Measurements from ENCODE around the gene CLEC4D.
"Not testable (repeated sequence)": the region's sequence is repeated elsewhere in the genome, so short reads cannot be mapped to it uniquely, and the experiment has no call there.

CLEC4D gene

DNA sequence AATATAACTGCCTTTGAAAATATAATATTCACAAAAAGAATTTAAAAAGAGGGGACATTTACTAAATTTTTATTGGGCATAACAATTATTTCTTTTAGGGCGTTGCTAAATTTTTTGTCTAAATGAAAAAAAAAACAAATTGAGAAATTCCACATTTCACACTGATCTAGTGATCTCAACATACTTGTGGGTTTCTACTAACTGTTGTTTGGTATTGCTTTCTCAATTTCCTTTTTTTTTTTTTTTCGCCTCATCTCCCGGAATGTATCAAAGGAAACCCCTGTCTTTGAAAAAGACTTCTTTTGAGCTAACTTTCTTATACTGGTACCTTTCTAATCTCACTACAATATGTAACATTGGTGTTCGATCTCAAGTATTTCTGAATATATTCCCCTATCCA is at the start of gene CLEC4D:
Gene CLEC4D (plus strand): TSS at position 248 of the 400 bp plus-strand sequence. CDS start 230 bp downstream, outside the sequence.
- DNase-seq (ENCODE audit: low read depth): no peak

GRCh38 chr12:8465301-8465996 is 47.9 kb upstream of the CLEC4D start:
- DNase-seq (ENCODE audit: low read depth): no peak

DNA sequence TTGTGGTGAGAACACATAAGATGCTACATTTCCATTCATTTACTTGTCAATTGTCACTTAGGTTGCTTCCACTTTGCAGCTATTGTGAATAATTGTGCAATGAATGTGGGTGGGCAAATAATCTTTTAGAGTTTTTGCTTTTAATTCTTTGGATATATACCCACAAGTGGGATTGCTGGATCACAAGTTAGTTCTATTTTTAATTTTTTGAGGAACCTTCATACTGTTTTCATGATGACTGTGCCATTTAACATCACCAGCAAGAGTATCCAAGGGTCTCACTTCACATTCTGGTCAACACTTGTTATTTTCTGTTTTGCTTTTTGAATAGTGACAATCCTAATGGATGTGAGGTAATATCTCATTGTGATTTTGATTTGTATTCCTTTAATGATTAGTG is 47.1 kb upstream of the CLEC4D start:
- DNase-seq (ENCODE audit: low read depth): no peak

DNA sequence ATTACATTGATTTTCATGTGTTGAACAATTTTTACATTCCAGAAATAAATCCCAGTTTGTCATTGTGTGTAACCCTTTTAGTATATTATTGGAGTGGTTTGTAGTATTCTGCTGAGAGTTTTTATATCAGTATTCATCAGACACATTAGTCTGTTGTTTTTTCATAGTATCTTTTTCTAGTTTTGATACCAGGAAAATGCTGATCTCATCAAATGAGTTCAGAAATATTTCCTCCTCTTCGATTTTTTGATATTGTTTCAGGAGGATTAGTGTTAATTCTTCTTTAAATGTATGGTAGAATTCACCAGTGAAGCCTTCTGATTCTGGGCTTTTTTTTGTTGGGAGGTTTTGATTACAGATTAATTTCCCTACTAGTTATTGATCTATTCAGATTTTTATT is 42.2 kb upstream of the CLEC4D start:
- DNase-seq (ENCODE audit: low read depth): no peak

DNA sequence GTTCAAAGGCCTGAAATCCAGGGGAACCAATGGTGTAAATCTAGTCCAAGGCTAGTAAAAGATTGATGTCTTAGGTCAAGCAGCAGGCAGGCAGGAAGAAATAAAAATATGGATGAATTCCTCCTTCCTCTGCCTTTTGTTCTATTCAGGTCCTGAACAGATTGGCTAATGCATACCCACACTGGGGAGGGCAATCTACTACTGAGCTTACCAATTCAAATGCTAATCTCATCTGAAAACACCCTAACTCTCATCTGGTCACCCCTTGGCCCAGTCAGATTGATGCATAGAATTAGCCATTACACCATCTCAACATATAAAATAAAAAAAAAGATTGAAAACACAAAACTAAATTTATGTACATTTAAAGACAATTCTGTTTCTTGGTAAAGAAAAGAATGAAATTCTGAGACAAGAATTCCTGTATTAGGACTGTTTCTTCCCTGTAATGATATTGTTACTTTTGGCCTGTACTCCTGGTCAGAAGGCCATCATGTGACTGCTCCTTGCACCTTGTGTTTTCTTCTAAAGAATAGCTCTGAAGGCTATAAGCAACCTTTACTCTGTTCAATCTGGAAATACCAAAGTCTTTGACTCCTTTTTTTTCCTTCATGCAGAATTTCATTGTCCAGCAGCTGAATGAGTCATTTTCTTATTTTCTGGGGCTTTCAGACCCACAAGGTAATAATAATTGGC is 37.6 kb upstream of the CLEC4D start:
- DNase-seq (ENCODE audit: low read depth): no peak

DNA sequence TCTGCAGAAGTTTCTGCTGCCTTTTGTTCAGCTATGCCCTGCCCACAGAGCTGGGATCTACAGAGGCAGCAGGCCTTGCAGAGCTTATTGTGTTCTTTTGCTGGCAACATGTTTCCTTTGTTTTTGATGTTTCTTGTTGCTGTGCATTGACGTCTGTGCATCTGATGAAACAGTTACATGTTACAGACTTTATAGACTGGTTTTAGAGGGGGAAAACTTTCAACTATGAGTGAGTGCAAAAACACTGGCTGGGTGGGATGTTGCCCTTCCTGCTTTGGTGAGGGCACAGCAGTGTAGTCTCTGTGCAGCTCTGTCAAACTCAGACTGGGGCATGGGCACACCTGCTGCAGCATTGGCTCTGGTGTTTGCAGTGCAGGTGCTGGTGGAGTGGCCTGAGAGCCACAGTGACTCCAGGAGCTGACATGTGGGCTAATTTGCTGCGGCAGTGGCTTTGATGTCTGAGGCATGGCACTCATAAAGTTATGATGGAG is 30.7 kb upstream of the CLEC4D start:
- DNase-seq (ENCODE audit: low read depth): no peak

DNA sequence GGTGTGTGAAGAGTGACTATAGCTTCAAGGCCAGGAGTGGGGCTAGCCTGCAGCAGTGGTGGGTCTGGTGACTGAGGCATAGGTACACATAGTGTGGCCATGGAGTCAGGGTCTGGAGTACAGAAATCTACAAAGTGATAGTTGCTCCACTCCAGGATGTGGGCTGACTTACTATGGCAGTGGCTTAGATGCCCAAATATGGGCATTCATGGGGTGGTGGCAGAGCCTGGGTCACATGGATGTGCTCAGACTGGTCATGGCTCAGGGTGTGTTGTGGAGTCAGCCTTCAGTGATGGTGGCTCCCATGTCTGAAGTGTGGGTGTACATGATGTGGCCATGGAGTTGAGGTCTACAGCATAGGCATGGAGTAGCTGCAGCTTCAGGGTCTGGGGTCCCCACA is 30.2 kb upstream of the CLEC4D start:
- no peak for DNase-seq (ENCODE audit: low read depth)

DNA sequence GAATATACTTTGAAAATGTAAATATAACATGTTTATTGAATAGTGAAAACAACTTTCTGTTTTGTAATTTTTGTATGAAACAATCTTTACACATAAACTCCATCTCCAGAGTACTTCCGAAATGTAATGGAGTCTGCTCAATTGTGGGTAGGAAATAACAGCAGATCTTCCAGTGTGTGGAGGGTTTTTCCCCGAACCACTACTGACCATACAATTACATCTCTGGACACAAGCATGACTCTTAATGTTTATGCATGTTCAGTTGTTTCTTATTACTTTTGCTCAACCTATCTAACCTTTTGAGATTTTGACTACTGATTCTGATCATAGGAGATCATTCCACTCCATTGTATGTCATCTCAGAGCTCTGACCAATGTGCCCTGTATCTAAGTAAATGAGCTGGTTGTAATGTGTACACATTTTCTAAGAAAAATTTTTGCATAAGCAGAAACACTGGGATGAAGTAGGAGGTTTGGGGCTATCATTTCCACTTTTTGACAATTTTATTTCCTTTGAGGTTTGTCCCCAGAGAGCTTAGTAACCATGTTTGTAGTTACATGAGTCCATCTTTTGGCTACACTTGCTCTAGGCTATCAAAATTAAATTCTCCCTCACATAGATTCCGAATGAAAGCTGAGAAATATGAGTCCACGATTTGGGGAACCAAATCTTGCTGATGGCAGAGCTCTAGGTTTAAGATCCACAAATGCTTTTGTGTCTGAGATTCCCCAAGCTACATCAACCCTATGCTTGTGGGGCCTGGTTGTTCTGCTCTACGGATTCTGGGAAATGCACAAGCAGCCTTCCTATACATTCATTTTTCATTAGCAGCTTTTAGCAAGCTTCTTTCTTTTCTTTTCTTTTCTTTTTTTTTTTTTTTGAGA is 21.4 kb upstream of the CLEC4D start:
- DNase-seq (ENCODE audit: low read depth): no peak

DNA sequence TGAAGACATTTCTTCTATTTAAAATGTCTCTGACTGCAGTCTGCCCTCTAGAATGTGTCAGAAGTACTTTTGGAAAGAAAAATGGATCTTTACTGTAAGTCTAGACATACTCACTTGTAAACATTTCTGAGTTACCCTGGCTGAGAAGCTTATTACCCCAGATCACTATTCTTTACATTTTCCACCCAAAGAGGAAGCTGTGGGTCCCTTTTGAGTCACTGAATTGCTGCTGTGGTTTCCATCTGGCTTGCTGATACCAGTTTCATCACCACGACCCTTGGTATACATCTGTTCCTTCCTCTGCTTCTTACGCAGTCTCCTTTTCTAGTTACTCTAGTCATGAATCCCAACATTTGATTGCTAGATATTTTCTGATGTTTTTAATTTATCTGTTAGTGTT is 20.2 kb upstream of the CLEC4D start:
- DNase-seq (ENCODE audit: low read depth): no peak

DNA sequence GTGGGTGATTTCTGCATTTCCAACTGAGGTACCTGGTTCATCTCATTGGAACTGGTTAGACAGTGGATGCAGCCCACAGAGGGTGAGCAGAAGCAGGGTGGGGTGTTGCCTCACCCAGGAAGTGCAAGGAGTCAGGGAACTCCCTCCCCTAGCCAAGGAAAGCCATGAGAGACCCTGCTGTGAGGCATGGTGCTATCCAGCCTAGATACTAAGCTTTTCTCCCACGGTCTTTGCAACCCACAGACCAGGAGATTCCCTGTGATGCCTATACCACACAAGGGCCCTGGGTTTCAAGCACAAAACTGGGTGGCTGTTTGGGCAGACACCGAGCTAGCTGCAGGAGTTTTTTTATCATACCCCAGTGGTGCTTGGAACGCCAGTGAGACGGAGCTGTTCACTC is 17.6 kb upstream of the CLEC4D start:
- not testable (repeated sequence) for DNase-seq (ENCODE audit: low read depth)

- not testable (repeated sequence) for DNase-seq (ENCODE audit: low read depth)
These were observed 17.2 kb upstream of the CLEC4D start for GRCh38 chr12:8496074-8496473.

- DNase-seq (ENCODE audit: low read depth): no peak
These were observed 13.7 kb upstream of the CLEC4D start for GRCh38 chr12:8499616-8500015.

- no peak for DNase-seq (ENCODE audit: low read depth)
These were observed 11.6 kb upstream of the CLEC4D start for GRCh38 chr12:8501720-8502119.

DNA sequence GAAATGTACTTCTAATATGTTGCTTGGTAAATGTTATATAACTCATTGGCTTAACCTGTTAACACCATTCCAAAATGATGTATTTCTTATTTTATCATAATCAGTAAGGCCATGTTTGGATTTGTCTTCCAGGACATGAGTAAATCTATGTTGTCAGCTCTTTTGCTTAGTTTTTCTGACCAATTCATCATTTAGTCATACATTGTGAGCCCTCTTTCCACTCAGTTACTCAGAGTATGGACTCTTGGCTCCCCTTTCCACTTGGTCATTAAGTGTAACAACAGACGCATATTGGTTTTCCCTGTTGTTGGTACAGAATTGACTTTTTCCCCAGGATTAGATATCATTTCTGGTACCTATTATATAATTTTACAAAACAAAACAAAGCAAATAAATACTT is 9.0 kb upstream of the CLEC4D start:
- no peak for DNase-seq (ENCODE audit: low read depth)

- DNase-seq (ENCODE audit: low read depth): no peak
These were observed 5.7 kb upstream of the CLEC4D start for GRCh38 chr12:8507596-8507995.

DNA sequence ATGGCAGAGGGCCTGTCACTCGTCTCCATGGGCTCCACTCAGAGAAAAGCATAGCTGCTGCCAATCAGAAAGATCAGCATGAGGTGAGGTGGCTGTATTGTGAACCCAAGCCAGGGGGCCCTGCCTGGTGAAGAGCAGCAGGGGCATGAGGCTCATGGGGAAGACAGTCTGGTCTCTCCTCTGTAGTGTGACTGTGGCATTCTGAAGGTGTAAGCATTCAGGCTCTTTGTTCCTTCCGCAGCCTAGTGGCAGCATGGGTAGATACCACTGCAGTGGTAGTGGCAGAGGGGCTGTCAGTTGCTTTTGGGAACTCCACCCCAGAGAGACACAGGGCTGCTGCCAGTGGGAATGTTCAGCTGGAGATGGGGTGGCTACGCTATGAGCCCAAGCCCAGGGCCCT is 5.1 kb upstream of the CLEC4D start:
- DNase-seq (ENCODE audit: low read depth): no peak

- DNase-seq (ENCODE audit: low read depth): no peak
These were observed 4.1 kb upstream of the CLEC4D start for GRCh38 chr12:8508910-8509841.

DNA sequence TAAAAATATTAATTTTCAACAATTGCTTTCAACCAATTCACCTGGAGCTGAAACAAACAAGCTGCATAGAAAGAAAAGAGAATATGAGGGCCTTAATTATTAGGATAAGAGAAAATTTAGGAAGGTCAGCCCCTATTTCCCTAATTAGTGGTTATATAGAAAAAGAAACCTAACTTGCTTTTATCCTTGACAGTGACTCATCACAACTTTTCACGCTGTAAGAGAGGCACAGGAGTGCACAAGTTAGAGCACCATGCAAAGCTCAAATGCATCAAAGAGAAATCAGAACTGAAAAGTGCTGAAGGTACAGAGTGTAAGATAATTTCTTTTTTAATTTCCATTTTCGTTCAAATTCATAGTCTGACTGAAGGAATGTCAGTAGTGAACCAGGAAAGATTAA is 4.7 kb downstream of the CLEC4D start:
- DNase-seq (ENCODE audit: low read depth): no peak

GRCh38 chr12:8519171-8519570 is 5.9 kb downstream of the CLEC4D start:
- DNase-seq (ENCODE audit: low read depth): no peak

- DNase-seq (ENCODE audit: low read depth): no peak
These were observed 14.2 kb downstream of the CLEC4D start for GRCh38 chr12:8527250-8528130.

DNA sequence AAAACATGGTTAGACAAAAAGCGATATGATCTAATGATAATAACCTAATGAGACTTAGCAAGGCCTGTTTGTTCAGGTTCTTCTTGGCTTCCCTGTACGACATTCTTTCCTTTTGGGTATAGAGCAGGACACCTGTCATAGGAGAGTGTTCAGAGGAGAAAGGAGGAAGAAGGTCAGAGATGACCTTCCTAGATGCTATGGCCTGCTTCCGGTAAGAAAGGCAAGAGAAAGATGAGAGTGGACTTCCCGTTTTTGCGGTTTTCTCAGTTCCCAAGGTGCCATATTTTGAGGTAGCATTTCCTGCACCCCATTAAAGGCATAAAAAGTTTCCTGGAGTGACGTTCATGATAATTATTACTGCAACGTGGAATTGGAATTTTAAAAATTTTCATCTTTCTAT is 18.7 kb downstream of the CLEC4D start:
- no peak for DNase-seq (ENCODE audit: low read depth)

All from stimulated activated CD8-positive, alpha-beta memory T cell treated with anti-CD3 and anti-CD28 coated beads, Interleukin-7, amount 100 ng/mL, for 24 hours (primary cell).